Activated CD8-positive, alpha-beta memory T cell treated with anti-CD3 and anti-CD28 coated beads, Interleukin-2, amount 50 U/mL, for 4 hours (primary cell): Measurements from ENCODE around the gene SNORC.
A peak's percentile ranks its signal among the peaks of the same experiment; 100 is the strongest.
"Not testable (repeated sequence)": the region's sequence is repeated elsewhere in the genome, so short reads cannot be mapped to it uniquely, and the experiment has no call there.

Experiments
- DNase-seq: peaks from one replicate; pipeline ENCODE4 v3.0.0-alpha.2; 2020

The SNORC gene

DNA sequence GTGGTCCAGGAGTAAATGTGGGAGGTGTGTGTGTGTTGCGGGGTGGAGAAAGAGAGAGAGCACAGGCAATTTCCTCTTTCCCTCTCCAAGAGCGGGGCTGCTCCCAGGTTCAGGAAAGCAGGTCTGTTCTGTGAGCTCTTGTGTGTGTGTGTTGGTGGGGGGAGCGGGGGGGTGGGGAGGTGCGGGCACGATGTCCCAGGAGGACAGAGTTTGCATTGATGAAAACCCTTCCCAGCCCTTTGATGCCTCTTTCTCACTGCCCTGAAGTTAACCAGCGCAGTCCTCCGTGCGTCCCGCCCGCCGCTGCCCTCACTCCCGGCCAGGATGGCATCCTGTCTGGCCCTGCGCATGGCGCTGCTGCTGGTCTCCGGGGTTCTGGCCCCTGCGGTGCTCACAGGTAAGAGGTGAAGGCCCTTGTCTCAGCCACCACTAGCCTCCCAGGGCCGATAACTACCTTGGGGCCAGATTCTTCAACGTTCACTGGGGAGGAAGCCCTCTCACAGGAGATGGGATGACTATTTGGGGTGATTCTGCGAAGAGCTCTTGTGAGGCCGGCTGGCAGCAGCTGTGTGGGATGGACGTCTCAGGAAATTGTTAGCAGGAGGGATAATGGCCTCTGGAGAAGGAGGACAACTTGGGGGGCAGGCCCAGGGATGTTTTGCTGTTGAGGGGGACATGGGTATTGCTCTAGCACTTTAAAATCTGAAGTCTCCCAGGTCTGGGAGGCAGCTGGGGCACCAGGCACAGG, at the start of gene SNORC:
Gene SNORC, plus strand, starts transcription at position 247 of the 748 bp plus-strand sequence. Its CDS starts 78 bp downstream, at position 325.
- DNase-seq, result no peak

GRCh38 chr2:232829988-232830387, 40.1 kb upstream of the SNORC start:
- no peak for DNase-seq

GRCh38 chr2:232831496-232831895, 38.6 kb upstream of the SNORC start:
- DNase-seq, result no peak

- DNase-seq, result no peak
Measured at GRCh38 chr2:232833830-232834229, 36.2 kb upstream of the SNORC start.

- no peak for DNase-seq
Measured at GRCh38 chr2:232835687-232836208, 34.3 kb upstream of the SNORC start.

DNA sequence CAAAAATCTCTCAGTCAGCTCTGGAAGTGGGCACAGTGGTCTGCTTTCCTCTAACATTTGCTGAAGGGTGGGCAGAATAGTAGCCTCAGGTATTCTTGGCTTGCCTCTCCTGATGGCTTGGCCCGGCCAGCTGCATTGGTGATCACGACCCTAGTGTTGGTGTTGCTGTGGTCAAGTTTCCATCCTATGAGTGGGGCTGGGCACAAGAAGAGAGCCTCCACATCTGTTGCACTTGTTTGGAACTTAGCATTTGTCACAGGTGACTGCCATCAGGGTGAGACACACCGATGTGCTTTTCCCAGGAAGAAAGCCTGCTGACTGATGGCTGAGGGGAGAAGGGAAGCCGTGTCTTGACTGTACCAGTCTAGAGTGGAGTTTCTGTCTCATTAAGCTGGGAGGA, 33.1 kb upstream of the SNORC start:
- DNase-seq, result no peak

GRCh38 chr2:232838406-232838874, 31.6 kb upstream of the SNORC start:
- peak; percentile 53 for DNase-seq

GRCh38 chr2:232839411-232840079, 30.5 kb upstream of the SNORC start:
- no peak for DNase-seq

GRCh38 chr2:232842689-232843088, 27.4 kb upstream of the SNORC start:
- no peak for DNase-seq

DNA sequence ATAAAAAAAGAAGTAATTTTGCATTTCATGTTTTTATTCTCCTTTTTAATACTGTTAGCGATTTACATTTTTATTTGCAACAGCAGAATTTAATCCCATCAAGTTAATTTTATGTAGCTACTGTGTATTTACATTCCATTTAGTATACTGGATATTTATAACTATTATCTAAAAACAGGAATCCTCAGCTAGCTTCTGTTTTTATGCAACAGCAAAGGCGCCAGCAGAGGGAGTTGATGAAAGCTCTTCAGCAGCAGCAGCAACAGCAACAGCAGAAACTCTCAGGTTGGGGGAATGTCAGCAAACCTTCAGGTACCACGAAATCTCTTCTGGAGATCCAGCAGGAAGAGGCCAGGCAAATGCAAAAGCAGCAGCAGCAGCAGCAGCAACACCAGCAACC, 26.2 kb upstream of the SNORC start:
- DNase-seq, result no peak

- no peak for DNase-seq
Measured at GRCh38 chr2:232846055-232846454, 24.0 kb upstream of the SNORC start.

- DNase-seq, result no peak
Measured at GRCh38 chr2:232850039-232850438, 20.0 kb upstream of the SNORC start.

GRCh38 chr2:232852081-232852480, 18.0 kb upstream of the SNORC start:
- not testable (repeated sequence) for DNase-seq

DNA sequence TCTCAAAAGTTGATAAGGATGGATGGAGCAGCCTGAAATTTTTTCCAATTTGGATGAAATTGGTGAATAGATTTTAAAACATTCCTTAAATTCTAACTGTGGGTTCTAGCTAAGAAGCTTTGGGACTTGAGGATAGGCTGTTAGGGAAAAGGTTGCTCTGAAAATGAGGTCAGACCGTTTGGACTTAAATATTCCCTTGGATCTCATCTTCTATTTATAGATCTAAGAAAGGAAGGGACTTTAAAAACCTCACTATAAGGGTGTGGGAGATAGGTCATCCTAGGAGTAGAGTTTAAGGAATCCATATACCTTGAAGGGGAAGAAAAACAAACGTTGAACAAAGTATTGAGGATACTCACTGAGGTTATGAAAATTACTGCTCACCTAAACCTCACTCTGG, 17.4 kb upstream of the SNORC start:
- no peak for DNase-seq

DNA sequence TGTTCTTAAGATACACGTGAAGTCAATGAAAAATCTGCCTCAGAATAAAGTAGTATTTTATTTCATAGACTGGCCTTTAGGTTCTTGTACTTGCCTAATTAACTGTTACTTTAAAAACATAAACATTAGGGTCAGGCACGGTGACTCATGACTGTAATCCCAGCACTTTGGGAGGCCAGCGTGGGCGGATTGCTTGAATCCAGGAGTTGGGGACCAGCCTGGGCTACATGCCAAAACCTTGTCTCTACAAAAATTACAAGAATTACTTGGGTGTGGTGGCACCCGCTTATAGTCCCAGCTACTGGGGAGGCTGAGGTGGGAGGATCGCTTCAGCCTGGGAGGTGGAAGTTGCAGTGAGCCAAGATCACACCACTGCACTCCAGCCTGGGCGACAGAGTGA, 16.0 kb upstream of the SNORC start:
- DNase-seq, result no peak

- no peak for DNase-seq
Measured at GRCh38 chr2:232857158-232857563, 12.9 kb upstream of the SNORC start.

- DNase-seq, result no peak
Measured at GRCh38 chr2:232859385-232859916, 10.6 kb upstream of the SNORC start.

GRCh38 chr2:232860593-232861241, 9.3 kb upstream of the SNORC start:
- no peak for DNase-seq

GRCh38 chr2:232861353-232861752, 8.7 kb upstream of the SNORC start:
- DNase-seq, result no peak

DNA sequence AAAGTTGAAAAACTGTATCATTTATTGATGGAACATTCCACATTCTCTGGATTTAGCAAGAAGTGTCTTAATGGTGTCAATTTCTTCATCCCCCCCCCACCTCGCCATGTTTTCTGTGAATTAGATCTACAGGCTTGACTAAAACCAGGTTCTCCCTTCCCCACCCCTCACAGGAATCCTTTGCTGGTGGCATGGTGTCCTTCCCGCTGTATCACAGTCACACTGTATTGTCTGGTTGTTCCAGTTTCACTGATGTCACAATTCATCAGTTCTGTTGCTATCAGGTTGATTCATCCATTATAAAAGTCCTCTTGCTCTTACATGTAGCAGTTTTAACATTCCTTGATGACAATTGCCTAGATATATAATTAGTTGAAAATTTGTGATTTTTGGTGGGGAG, 6.1 kb upstream of the SNORC start:
- no peak for DNase-seq

GRCh38 chr2:232865165-232865564, 4.9 kb upstream of the SNORC start:
- no peak for DNase-seq

DNA sequence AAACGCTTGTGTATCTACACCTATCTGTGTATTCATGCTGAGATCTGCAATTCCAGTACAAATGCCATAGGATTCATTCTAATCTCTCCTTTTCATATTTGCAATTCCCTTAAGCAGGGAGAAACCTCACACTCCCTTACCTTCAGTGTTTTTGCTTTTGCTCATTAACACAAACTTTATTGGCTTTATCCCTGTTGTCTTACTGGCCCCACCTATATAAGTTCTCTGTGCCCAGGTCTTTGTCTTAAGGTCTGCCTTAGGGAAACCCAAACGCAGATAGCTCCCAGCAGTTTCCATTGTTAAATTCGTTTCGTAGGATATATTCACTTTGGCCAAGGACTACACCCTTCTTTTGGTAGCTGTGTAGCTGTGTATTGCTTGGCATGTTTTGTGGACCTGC, 4.0 kb upstream of the SNORC start:
- DNase-seq, result no peak
